HG02870 (cell line): ENCODE results near the gene BTBD9.
"Not testable (repeated sequence)": the region's sequence is repeated elsewhere in the genome, so short reads cannot be mapped to it uniquely, and the experiment has no call there.

Experiments used
- ATAC-seq: cut with Tn5 transposase; IDR thresholded peaks from one replicate; pipeline ENCODE4 v1.9.1; 2021; ENCODE audit warnings: mild to moderate bottlenecking, moderate library complexity; ENCODE audit not compliant: unreplicated experiment

The BTBD9 gene

DNA sequence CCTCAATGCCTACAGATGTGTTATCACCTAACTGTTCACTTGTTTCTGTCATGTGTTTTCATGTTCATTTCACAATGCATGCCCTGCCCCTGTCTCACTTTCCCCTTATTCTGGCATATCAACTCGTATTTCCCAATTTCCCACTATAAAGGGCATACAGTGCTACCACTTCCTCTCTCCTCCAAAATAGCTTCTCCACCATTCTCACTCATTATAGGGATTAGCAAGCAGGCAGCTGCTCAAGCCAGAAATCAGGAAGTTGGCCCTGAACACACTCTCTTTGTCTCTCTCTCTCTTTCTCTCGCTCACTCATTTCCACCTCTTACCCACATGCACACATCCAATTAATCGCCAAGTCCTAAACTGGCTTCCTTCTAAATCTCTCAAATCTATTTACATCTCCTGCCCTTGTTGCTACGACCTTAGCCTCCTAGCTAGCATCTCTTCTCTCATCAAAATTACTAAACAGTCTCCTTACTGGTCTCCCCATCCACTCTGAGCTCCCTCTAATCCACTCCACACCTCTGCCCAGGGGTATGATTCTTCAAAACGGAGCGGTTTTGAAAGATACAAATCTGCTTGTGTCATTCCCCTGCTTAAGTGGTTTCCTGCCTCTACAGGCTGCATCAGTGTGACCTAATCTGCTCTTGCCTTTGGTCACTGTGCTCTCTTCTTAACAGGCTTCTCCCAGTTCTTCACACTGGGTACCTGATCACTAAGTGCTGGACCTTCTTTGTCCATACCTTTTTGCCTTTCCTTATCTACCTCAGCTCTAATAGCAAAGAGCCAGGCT lies 196.2 kb downstream of the BTBD9 start:
- ATAC-seq, result no peak

DNA sequence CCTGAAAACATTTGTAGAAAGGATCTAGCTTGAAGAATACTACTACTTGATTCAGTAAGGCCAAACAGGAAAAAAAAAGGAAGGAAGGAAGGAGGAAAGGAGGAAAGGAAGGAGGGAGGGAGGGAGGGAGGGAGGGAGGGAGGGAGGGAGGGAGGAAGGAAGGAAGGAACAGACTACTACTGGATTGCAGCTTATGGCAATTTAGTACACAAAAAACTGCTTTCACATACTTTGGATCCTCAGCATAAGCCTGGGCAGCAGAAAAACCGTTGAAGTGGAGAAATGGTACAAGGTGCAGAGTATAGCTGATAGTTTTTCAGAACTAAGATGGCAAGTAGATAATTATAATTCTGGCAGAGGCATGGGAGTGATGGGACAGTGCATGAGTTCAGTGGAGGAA lies 201.6 kb downstream of the BTBD9 start:
- ATAC-seq, result no peak

DNA sequence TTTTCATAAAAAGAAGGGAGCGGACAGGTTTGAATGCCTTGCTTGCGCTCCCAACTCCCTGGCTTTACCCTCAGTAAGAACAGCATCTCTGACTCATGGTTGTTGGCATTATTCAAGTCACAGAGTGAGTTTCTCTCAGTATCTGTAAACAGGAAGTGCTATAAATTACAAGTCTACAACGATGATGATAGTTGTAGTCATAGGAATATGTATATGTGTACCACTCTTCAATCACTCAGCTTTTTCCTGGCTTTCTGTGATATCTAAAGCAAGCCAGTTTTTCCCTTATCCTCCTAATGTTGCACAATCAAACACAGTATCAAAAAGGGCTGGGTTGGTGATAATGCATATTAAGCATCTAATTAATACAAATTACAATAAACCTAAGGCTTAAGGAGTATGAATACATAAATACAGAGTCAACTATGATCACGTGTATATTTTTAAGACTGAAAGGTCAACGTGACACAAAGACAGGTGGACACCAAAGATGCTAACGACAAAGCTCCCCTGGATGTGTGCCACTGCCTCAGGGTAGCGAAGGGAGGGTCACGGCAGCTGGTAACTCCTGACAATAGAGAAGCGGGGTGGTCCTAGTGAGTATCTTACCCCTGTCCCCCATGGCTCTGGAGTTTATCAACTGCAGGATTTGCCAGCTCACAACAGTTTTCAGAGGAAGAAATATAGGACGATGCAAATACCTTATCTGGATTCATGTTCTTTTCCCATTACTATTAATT lies 202.8 kb downstream of the BTBD9 start:
- no peak for ATAC-seq

DNA sequence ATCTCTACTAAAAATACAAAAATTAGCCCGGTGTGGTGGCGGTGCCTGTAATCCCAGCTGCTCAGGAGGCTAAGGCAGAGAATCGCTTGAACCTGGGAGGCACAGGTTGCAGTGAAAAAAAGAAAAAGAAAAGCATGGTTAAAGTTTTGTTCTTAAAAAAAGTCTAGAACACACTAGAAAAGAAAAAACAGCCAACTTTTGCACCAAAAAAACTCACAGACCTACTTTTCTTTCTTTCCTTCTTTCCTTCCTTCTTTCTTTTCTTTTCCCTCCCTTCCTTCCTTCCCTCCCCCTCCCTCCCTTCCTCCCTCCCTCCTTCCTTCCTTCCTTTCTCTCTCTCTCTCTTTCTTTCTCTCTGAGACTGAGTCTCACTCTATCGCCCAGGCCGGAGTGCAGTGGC lies 204.4 kb downstream of the BTBD9 start:
- ATAC-seq, result no peak

DNA sequence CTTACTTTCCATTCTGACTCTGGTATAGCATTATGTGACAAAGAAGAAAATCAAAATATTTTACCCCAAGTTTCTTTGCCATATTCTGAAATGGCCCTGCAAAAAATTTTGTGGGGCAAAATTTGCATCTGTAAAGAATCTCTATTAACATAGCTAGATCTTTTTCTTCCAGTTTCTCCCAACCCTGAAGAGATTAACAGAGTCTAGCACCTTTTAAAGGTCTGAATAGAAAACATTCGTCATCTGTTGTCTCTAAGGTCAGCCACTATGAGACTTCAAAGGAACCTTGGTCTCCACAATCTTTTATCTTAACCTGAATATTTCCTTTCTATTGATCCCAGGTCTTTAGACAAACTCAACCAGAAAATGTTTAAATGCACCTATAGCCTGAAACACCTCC lies 205.7 kb downstream of the BTBD9 start:
- no peak for ATAC-seq

DNA sequence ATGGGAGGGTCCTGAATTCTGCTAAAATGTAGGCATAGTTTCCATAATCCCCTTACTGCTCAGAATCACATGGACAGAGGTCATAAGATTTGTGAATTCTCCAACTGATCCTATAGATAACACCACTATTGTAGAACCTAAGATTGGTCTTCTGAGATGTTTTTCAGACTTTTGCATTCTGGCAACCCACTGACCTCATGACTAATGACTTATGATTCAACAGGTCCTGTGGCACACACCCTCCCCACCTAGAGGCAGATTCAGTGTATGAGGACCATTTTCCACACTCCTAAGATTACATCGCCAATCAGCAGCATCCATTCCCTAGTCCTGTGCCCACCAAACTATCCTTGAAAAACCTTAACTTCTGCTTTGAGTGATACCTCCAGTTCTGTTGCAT lies 207.2 kb downstream of the BTBD9 start:
- no peak for ATAC-seq

DNA sequence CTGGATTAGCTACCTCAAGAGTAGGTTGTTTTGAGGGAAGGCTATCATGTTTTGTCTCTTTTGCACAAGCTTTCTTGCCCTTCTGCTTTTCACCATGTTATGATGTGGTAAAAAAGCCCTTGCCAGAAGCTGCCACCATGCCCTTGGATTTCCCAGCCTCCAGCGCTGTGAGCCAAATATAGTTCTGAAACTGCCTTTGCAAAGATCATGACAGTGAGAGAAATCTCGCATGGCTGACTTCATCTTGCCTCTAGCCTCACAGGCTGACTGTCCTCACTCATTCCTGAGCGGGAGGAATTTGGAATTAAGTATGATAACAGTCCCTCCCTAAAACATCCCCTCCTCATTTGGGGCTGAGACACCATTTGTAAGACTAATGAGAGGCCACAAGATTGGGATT lies 207.7 kb downstream of the BTBD9 start:
- ATAC-seq, result no peak

DNA sequence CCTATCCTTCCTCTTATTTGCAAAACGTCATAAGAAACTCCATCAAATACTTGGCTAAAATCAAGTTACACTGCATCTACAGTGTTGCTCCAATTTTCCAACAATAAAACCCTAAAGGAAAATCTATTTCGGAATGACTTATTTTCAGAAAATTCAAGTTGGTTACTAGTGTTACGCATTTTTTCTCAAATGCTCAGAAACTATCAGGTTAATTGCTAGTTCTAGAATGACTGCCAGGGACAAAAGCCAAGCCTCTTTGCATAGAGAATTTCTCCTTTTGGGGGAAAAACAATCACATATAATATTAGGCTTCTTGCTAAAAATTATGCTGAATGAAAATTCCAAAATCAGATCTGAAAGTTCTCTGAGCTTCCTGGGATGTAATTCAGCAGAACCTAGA lies 210.2 kb downstream of the BTBD9 start:
- ATAC-seq, result no peak

DNA sequence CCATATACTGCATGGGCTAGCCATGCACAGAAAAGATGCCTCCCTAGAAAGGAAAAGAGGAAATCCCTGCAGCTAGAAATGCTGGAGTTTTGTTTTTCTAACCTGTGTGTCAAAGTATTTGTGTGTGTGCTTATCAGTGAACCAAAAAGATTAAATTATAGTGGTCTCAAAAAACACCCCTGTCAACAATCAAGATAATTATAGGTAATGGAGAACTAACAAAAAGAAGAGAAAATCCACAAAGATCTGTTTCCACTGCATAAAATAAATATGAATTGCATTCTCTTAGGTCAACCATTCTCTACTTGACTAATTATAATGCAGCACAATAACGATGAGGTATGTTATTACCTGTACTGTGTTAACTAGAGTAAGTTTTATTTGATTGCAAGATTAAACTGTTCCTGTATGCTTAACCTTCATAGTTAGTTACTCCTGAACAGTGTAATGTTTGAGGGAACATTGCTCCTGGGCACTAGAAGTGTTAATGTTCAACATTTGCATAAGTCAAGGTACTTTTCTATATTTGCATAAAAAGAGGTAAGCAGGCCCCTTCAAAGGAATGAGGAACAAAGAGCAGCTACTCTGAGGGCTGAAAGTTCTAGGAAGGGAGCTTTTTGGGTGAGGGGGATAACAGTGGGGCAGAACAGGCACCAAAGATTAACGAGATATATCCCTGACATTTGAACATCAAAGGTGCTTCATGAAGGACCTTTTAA lies 212.1 kb downstream of the BTBD9 start:
- peak; percentile 78 for ATAC-seq

DNA sequence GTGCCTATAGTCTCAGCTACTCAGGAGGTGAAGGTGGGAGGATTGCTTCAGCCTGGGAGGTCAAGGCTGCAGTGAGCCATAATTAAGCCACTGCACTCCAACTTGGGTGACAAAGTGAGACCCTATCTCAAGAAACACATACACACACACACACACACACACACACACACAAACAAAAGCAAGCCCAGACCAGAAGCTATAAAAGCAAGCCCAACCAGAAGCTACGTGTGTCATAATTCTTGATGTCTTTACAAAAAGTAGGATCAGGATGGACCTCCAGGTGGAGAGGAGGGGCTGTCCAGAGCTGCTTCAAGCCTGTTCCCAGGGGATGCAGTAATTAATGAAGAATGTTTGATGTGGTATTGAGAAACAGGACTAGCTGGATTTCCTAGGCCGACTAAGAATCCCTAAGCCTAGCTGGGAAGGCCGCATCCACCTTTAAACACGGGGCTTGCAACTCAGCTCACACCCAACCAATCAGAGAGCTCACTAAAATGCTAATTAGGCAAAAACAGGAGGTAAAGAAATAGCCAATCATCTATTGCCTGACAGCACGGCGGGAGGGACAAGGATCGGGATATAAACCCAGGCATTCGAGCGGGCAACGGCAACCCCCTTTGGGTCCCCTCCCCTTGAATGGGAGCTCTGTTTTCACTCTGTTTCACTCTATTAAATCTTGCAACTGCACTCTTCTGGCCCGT lies 213.8 kb downstream of the BTBD9 start:
- not testable (repeated sequence) for ATAC-seq

DNA sequence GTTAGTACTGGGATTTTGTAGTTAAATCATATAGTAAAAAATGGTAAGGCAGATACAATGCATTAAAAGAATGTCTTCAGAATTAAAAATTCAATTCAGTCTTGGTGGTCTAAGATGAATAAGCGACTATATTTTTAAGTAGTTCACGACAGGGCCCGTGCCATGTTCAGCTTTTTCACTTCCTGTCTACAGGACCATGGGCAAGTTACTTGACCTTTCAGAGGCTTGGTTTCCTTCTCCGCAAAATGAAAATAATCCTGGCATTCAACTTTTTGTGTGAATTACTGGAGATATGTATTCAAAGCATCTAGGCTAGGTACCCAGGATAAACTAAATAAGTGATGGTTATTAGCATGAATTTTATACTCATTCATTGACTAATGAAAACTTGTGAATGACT lies 216.0 kb downstream of the BTBD9 start:
- ATAC-seq, result no peak

DNA sequence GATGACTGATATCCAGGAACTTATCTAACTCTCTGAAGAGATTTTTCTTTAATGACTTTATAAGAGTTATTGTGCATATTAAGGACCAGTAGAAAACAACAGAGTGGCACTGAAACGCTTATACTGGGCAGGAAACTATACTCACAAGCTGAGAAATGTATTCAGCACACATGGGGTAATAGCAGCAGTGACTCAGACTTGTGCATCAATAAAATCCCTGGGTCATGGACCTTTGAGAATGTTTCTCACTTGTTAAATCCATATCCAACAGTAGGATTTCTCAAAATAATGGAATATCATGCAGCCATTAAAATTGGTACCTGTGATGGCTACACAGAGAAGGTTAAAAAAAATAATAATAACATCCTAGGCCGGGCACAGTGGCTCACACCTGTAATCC lies 219.5 kb downstream of the BTBD9 start:
- no peak for ATAC-seq

DNA sequence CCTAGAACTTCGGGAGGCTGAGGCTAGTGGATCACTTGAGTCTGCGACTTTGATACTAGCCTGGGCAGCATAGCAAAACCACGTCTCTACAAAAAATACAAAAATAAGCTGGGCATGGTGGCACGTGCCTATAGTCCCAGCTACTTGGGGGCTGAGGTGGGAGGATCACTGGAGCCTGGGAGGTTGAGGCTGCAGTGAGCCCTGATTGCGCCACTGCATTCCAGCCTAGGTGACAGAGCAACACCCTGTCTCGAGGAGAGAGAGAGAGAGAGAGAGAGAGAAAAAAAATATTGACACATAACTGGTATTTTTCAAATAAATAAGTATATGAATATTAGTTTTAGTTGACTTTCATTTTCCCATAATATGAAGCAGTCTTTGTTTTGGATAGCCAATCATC lies 222.2 kb downstream of the BTBD9 start:
- ATAC-seq, result no peak

DNA sequence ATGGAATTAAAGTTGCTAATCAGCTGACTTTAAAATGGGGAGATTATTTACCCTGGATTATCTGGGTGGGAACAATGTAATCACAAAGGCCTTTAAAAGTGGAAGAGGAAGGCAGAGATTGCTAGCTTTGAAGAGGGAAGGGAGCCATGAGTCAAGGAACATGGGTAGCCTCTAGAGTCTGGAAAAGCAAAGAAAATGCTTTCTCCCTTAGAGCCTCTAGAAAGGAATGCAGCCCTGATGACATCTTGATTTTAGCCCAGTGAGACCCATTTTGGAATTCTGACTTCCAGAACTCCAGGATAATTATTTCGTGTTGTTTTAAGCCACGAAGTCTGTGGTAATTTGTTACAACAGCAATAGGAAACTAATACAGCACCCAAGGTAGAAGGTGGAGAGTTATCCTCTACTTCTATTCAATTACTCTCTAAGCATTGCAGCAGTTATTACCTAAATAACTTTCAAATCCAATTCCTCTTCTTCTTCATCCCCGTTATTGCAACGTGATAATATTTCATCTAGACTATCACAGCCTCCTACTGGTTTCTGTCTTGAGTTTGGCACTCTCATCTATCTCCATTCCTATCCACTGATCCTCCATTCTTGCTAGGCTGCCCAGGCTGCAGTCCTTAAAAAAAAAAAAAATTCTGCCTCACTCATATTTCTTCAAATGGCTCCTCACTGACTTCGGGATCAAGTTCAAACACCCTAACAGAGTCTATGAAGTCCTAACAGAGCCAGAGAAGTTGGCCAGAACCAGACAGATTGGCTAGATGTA lies 224.3 kb downstream of the BTBD9 start:
- ATAC-seq, result no peak

DNA sequence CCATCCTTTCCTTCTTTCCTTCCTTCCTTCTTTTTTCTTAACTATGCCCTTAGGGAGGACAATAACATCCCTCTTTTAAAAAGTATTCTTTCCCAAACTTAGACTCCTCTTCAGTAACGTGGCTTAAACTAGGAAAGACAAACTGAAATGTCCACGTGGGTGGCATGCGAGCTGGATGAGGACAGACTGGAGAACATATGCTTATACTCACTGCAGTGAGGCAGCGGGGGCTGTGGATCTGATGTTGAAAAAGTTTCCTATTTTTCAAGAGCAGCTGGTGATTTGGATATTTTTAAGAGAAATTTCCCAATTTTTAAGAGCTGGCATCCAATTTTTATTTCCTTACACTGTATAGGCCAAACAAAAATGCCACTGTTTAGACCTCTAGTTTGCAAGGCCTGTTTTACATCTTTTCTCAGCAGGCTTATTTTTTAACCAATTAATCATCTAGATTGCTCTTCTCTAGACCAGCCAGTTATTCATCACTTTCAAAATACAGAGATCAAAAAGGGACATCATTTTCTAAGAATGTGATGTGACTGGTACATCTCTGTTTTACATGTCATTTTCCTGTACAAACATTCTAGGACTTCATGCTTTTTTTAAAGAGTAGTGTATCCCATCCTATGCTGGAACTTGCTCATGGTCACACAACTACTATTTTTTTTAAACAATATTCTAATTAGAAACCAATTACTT lies 226.5 kb downstream of the BTBD9 start:
- ATAC-seq, result no peak

DNA sequence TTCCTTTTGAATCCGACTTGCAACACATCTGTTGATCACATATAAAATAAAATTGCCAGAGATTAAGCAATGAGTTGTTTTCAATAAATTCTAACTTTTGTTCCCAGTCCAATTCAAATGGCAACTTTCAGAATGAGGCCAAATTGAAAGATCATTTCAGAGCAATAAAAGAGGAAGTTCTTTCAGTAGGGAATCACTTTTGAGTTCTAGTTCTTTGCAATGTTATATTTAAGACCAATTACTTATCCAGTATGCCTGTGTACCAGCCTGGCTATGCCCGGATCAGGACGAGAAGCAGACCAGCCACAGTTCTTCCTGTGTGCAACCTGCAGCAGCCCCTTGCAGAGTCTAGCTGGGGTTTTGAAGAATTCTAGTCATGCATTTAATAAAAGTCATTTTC lies 232.5 kb downstream of the BTBD9 start:
- ATAC-seq, result no peak

DNA sequence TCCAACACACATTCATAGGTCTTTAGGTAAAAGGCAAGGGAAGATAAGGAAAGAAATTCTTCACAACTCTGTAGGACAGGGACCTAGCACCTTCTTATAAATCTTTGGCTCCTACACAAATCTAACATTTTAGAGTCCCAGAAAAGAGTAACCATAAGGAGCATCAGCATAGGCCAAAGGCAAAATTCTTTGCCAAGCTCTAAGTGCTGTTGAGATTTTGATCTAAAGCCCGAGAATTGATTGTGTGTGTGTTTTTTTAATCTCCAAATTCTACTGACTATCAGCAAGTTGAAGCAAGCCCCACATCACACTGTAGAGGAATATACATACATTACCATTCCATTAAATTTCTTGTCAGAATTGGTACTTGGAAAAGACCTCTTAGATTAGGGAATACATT lies 233.6 kb downstream of the BTBD9 start:
- ATAC-seq, result no peak

DNA sequence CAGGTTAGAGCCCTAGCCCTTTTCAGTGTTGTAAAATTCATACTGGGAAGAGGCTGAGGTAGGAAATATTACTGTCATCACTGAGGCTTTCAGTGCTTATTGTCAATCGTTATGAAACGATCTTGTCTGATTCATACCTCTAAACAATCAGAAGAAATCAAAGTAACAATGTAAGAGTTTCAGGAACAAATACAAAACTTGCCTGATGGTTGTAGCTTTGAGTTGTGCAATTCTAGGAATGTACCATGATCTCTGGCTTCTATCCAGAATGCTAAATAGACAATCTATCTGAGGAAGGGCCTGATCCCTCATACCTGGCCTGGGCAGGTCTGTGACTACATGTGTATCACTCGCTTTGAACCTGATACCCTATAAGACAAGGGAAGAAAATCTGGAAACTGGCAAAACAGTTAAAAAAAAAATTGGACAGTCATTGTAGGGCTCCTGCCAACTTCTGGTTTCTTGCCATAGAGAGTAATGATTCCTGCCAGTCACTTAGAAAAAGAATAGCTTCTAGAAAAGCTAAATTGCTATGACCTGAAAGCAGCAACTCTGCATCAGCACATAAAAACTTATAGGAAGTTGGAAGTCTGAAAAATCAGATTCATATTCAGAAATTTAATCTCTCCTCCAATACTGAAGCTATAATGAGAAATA lies 234.7 kb downstream of the BTBD9 start:
- ATAC-seq, result no peak

DNA sequence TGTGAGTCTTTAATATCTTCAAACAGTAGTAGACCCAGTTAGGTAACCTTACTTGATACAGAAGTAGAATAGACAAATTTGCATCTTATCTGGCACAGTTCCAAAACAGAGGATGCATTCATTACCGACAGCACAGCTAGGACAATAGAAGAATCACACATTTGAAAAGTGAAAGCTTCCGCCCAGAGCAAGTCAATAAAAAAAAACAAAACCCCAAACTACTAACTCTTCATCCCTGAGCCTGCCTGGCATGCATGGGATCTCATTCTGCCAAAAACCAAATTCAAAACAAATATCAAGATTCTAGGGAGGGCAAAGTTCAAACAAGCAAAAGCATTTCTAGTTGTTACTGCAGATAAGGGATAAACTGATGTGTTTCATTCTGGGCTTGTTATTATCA lies 235.4 kb downstream of the BTBD9 start:
- ATAC-seq, result no peak
